Activated CD8-positive, alpha-beta T cell treated with anti-CD3 and anti-CD28 coated beads for 36 hours (primary cell): Measurements from ENCODE around the gene MLYCD. TPM values are rescaled to one million over a fixed set of nuclear protein-coding genes. Genes with fewer than 3 reads are reported as not detected.

Experiments used
- ATAC-seq: fragments of 200-7000 bp; cut with Tn5 transposase; one replicate; pipeline ENCODE4 v1.10.0; 2021; ENCODE audit warnings: mild to moderate bottlenecking, moderate library complexity
- CTCF ChIA-PET: fragments of 350-600 bp; sonication (Branson Sonifier 250); formaldehyde crosslinking; loops from one replicate; lab custom pipeline; 2021; ENCODE audit warnings: antibody characterized with exemption; lab: Charles Lee
- POLR2A ChIA-PET: fragments of 350-600 bp; sonication (Branson Sonifier 250); formaldehyde crosslinking; loops from one replicate; lab custom pipeline; 2021; ENCODE audit warnings: antibody characterized with exemption; lab: Charles Lee
- DNase-seq: peaks from one replicate; pipeline ENCODE4 v3.0.0-alpha.2; 2020
- H3K27ac Mint-ChIP-seq: one replicate; pipeline ENCODE4 v1.8.0; 2021; ENCODE audit warnings: mild to moderate bottlenecking, mixed read lengths
- H3K27me3 Mint-ChIP-seq: one replicate; pipeline ENCODE4 v1.8.0; 2021; ENCODE audit warnings: mixed read lengths
- H3K36me3 Mint-ChIP-seq: one replicate; pipeline ENCODE4 v1.8.0; 2021; ENCODE audit warnings: low read depth, mixed read lengths
- H3K4me1 Mint-ChIP-seq: one replicate; pipeline ENCODE4 v1.8.0; 2021; ENCODE audit warnings: low read depth, mixed read lengths
- H3K4me3 Mint-ChIP-seq: one replicate; pipeline ENCODE4 v1.8.0; 2021; ENCODE audit warnings: mild to moderate bottlenecking, moderate library complexity, mixed read lengths
- H3K9me3 Mint-ChIP-seq: one replicate; pipeline ENCODE4 v1.8.0; 2021; ENCODE audit warnings: mixed read lengths
- CTCF ChIP-seq: fragments of 200-600 bp; IDR thresholded peaks from one replicate; pipeline ENCODE4 v1.8.0; 2022; ENCODE audit warnings: antibody characterized with exemption, mild to moderate bottlenecking
- intact Hi-C: fragments of 100-400 bp; cut with micrococcal nuclease; formaldehyde crosslinking; loops from one replicate; pipeline ENCODE4 v1.10.0; 2022
- total RNA-seq, 2 experiments: library from RNA; stranded (reverse); gene quantifications; one replicate each; pipeline ENCODE4 v1.2.3, GENCODE V29; 2021

The MLYCD gene
- total RNA-seq, 2 experiments from 2014 or later, result 3.5 to 3.7 TPM

- H3K4me3 Mint-ChIP-seq, result no peak overlapping the region
- CTCF ChIA-PET, result interaction anchor here (1.1 to 4.7 kb wide), 9 partner anchors 11 to 217 kb away, joined by 3 to 85 read pairs (median 6); no protein-coding TSS in a partner anchor
- H3K36me3 Mint-ChIP-seq, result no peaks in the 10 kb centered on the region
- POLR2A ChIA-PET, result interaction anchor here (1.0 kb wide), 1 partner anchor 107 kb away, joined by 3 read pairs; no protein-coding TSS in a partner anchor
- no peaks in the 10 kb centered on the region for H3K9me3 Mint-ChIP-seq
- intact Hi-C loops, result loop anchor here (5.0 to 10.0 kb wide), 2 partner anchors 109 to 217 kb away; no protein-coding TSS in a partner anchor
- DNase-seq, result no peak
- H3K4me1 Mint-ChIP-seq, result peaks cover 4% of the 10 kb centered on the region
- H3K27me3 Mint-ChIP-seq, result peaks cover 17% of the 10 kb centered on the region
- H3K27ac Mint-ChIP-seq, result no peak overlapping the region
- no peak for TF ChIP-seq CTCF
- no peak for ATAC-seq
Measured at GRCh38 chr16:83958137-83958845, 59.4 kb downstream of the MLYCD start.

GRCh38 chr16:83958846-83959565, 60.1 kb downstream of the MLYCD start:
- Mint-ChIP-seq H3K27me3 (peaks cover 15% of the 10 kb centered on the region), H3K36me3 (no peaks in the 10 kb centered on the region), H3K27ac (no peak overlapping the region), H3K4me1 (peaks cover 2% of the 10 kb centered on the region), H3K4me3 (no peak overlapping the region), H3K9me3 (no peaks in the 10 kb centered on the region)
- ChIA-PET POLR2A (no interaction called here), CTCF (interaction anchor here (0.7 to 4.7 kb wide), 2 partner anchors 102 to 107 kb away, joined by 3 to 85 read pairs; no protein-coding TSS in a partner anchor)
- DNase-seq (no peak), ATAC-seq (no peak)
- no peak for TF ChIP-seq CTCF
- intact Hi-C loops, result loop anchor here (5.0 to 10.0 kb wide), 2 partner anchors 108 to 216 kb away; no protein-coding TSS in a partner anchor

GRCh38 chr16:83959656-83960434, 60.9 kb downstream of the MLYCD start:
- Mint-ChIP-seq H3K27me3 (peaks cover 9% of the 10 kb centered on the region), H3K27ac (no peak overlapping the region), H3K4me3 (no peak overlapping the region), H3K36me3 (no peaks in the 10 kb centered on the region), H3K9me3 (no peaks in the 10 kb centered on the region), H3K4me1 (no peaks in the 10 kb centered on the region)
- POLR2A ChIA-PET, result no interaction called here
- CTCF ChIA-PET, result interaction anchor here (1.1 to 4.7 kb wide), 3 partner anchors 101 to 106 kb away, joined by 3 to 85 read pairs (median 7); no protein-coding TSS in a partner anchor
- no peak for TF ChIP-seq CTCF
- ATAC-seq (no peak), DNase-seq (no peak)
- intact Hi-C loops, result loop anchor here (5.0 to 10.0 kb wide), 2 partner anchors 107 to 215 kb away; no protein-coding TSS in a partner anchor

GRCh38 chr16:83960521-83961249, 61.8 kb downstream of the MLYCD start:
- Mint-ChIP-seq H3K27me3 (peaks cover 1% of the 10 kb centered on the region), H3K9me3 (no peaks in the 10 kb centered on the region), H3K4me3 (no peak overlapping the region), H3K27ac (no peak overlapping the region), H3K4me1 (no peaks in the 10 kb centered on the region), H3K36me3 (no peaks in the 10 kb centered on the region)
- DNase-seq, result no peak
- POLR2A ChIA-PET, result no interaction called here
- no peak for ATAC-seq
- intact Hi-C loops, result no loop called here
- no peak for TF ChIP-seq CTCF
- CTCF ChIA-PET, result interaction anchor here (1.1 to 2.8 kb wide), 4 partner anchors 34 to 105 kb away, joined by 3 to 9 read pairs (median 5); no protein-coding TSS in a partner anchor
